HG02938 (cell line): Measurements from ENCODE around the gene CDK2AP2.
"Not testable (repeated sequence)": the region's sequence is repeated elsewhere in the genome, so short reads cannot be mapped to it uniquely, and the experiment has no call there.

Source experiments
- ATAC-seq: cut with Tn5 transposase; IDR thresholded peaks from one replicate; pipeline ENCODE4 v1.9.1; 2021; ENCODE audit warnings: mild to moderate bottlenecking, moderate library complexity; ENCODE audit not compliant: unreplicated experiment

Gene CDK2AP2

GRCh38 chr11:67507864-67508485 lies at the start of gene CDK2AP2:
Gene CDK2AP2, minus strand, starts transcription at chr11:67508162. Its CDS starts 80 bp downstream, at chr11:67508082.
- ATAC-seq, result peak; percentile 74

GRCh38 chr11:67556244-67556643 lies 48.3 kb upstream of the CDK2AP2 start:
- ATAC-seq, result no peak

- not testable (repeated sequence) for ATAC-seq
Observed at GRCh38 chr11:67551697-67552096, 43.7 kb upstream of the CDK2AP2 start.

GRCh38 chr11:67551127-67551526 lies 43.2 kb upstream of the CDK2AP2 start:
- no peak for ATAC-seq

- no peak for ATAC-seq
Observed at GRCh38 chr11:67548555-67549110, 40.7 kb upstream of the CDK2AP2 start.

GRCh38 chr11:67548112-67548511 lies 40.1 kb upstream of the CDK2AP2 start:
- not testable (repeated sequence) for ATAC-seq

GRCh38 chr11:67545280-67545679 lies 37.3 kb upstream of the CDK2AP2 start:
- ATAC-seq, result no peak

GRCh38 chr11:67544616-67545242 lies 36.8 kb upstream of the CDK2AP2 start:
- ATAC-seq, result no peak

- ATAC-seq, result no peak
Observed at GRCh38 chr11:67543585-67543984, 35.6 kb upstream of the CDK2AP2 start.

- no peak for ATAC-seq
Observed at GRCh38 chr11:67542971-67543370, 35.0 kb upstream of the CDK2AP2 start.

- no peak for ATAC-seq
Observed at GRCh38 chr11:67542169-67542568, 34.2 kb upstream of the CDK2AP2 start.

GRCh38 chr11:67541198-67541597 lies 33.2 kb upstream of the CDK2AP2 start:
- ATAC-seq, result no peak

- ATAC-seq, result no peak
Observed at GRCh38 chr11:67539550-67539949, 31.6 kb upstream of the CDK2AP2 start.

- ATAC-seq, result no peak
Observed at GRCh38 chr11:67538823-67539505, 31.0 kb upstream of the CDK2AP2 start.

GRCh38 chr11:67538306-67538705 lies 30.3 kb upstream of the CDK2AP2 start:
- no peak for ATAC-seq

GRCh38 chr11:67535561-67535960 lies 27.6 kb upstream of the CDK2AP2 start:
- no peak for ATAC-seq

- no peak for ATAC-seq
Observed at GRCh38 chr11:67534070-67534679, 26.2 kb upstream of the CDK2AP2 start.

GRCh38 chr11:67532889-67533288 lies 24.9 kb upstream of the CDK2AP2 start:
- no peak for ATAC-seq

- no peak for ATAC-seq
Observed at GRCh38 chr11:67530282-67530592, 22.3 kb upstream of the CDK2AP2 start.

- ATAC-seq, result no peak
Observed at GRCh38 chr11:67528376-67528775, 20.4 kb upstream of the CDK2AP2 start.

- ATAC-seq, result no peak
Observed at GRCh38 chr11:67525275-67525976, 17.5 kb upstream of the CDK2AP2 start.
